Fibroblast of mammary gland (primary cell): Measurements from ENCODE around the gene CARD19.

ENCODE experiments used
- DNase-seq: peaks from one replicate; pipeline ENCODE4 v3.0.0-alpha.2; 2010; ENCODE audit warnings: low read depth
- H3K4me3 ChIP-seq: 2 replicates; pipeline ENCODE4 v1.5.1; 2011; ENCODE audit warnings: low read depth, mild to moderate bottlenecking, low read length, moderate library complexity; ENCODE audit not compliant: control insufficient read depth
- TF ChIP-seq, protein P1 (sequence below): conservative IDR thresholded peaks from 2 replicates; pipeline ENCODE4 v1.5.1; 2011; ENCODE audit warnings: low read depth, low read length, inconsistent platforms; ENCODE audit not compliant: control insufficient read depth, insufficient read depth

CARD19 gene

DNA sequence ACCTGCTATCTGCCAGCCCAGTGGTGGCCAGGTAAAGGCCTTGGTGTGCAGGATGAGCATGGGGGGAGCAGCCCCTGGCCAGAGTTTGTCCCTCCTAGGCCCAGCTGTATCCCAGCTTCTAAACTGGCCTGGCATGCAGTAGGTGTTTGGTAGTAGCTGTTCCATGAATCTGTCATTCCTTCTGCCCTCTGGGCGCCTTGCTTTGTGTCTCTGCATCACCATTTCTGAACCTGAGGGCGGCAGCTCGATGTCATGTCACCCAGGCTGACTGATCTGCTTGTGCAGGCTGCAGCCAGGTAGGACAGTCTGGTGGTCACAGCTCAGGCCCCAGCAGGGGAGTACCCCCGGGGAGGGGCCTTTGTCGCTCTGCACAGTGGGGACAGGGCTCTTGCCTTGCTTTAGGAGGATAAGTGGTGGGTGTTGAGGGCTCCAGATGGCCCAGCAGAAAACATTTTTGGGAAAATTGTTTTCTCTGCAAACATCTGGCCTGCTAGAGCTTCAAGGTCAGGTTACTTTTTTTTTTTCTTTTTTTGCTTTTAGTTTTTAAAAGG is 42.2 kb upstream of the CARD19 start:
- DNase-seq, result no peak
- H3K4me3 ChIP-seq, result no peak overlapping the region
- TF ChIP-seq, protein P1, sequence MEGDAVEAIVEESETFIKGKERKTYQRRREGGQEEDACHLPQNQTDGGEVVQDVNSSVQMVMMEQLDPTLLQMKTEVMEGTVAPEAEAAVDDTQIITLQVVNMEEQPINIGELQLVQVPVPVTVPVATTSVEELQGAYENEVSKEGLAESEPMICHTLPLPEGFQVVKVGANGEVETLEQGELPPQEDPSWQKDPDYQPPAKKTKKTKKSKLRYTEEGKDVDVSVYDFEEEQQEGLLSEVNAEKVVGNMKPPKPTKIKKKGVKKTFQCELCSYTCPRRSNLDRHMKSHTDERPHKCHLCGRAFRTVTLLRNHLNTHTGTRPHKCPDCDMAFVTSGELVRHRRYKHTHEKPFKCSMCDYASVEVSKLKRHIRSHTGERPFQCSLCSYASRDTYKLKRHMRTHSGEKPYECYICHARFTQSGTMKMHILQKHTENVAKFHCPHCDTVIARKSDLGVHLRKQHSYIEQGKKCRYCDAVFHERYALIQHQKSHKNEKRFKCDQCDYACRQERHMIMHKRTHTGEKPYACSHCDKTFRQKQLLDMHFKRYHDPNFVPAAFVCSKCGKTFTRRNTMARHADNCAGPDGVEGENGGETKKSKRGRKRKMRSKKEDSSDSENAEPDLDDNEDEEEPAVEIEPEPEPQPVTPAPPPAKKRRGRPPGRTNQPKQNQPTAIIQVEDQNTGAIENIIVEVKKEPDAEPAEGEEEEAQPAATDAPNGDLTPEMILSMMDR, result no peak

DNA sequence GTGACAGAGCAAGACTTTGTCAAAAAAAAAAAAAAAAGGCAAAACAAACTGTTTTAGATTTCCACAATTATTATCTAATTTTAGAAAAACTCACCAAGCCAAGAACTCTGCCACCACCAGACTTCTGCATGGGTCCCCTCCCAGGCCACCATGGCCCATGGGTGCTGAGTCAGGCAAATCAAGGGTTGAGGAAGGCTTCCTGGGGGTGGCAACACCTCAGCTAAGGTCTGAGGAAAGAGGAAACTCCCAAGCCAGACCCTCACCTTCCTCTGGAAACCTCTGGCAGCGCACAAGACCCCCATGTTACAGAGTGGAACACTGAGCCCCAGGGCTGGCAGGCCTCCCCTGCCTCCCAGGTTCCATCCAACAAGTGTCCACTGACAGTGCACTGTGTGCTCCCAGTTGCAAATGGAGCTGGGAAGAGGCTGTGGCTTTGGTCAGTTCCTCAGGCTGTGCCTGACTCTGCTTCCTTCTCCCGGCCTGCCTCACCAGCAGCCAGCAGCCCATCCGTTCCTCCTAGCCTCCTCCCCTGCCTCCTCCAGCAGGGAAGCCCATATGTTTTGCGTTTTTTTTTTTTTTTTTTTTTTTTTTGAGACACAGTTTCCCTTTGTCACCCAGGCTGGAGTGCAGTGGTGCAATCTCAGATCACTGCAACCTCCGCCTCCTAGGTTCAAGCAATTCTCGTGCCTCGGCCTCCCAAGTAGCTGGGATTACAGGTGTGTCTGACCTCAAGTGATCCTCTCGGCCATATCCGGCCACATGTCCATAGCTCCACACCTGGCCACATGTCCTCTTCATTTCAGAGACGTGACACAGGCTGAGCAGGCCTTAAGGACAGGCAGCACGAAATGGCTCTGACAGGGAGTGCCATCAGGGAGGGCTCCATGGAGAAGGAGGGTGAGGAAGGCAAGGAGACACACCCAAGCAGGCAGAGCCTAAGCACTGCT is 41.0 kb upstream of the CARD19 start:
- no peak overlapping the region for H3K4me3 ChIP-seq
- TF ChIP-seq, protein P1, result no peak
- DNase-seq, result no peak

DNA sequence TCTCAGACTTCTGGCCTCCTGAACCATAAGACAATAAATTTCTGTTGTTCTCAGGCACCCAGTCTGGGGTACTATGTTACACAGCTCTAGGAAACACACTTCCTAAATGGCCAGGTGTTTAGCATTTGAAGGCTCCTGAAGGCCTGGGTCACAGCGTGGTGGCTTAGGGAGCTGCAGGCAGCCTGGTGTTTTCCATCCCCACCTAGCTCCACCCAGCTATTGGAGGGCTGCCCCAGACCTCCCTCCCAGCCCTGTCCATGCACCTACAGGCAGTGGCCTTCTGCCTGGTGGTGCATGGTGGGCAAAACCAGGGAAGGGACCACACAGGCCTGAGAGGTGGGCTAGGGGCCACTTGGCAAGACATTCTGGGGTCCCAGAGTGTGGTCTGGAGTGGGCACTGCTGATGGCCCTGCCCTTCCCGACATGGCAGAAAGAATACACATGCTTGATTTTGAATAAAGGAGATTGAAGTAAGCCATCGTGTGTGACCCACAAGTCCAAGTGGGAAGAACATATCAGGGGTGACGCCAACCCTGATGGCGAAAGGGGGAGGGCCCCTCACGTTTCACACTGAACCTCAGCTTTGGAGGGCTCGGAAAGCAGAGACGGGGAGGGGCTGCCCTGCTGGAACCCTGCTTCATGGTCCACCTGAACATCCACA is 38.8 kb upstream of the CARD19 start:
- TF ChIP-seq, protein P1, result no peak
- no peak for DNase-seq
- no peak overlapping the region for H3K4me3 ChIP-seq

DNA sequence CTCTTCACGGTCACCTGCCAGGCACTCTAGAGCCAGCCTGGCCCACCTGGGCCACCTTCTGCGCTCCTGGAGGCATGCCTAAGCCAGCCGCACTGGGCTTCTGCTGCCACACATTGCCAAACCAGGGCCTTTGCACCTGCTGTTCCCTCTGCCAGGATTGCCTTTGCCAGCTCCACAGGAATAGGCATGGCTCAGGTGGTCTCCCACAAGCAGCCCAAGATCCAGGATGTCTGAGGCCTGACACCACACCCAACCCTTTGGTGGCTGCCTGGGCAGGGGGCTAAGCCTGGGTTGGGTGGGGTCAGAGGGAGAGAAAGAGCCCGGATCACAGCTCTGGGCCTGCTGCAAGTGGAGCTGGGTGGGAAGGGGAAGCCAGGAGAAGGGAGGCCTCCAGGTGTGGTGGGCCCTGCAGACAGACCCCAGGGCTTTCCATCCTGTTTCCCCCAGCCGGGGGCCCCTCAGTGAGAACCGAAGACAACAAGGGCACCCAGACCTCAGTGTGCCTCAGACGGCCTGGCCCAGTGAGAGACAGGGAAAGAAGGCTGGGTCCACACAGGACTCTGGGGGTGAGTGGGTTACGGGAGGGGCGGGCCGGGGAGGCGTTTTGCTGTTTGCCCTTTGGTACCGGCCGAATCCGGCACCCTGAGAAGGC is 38.2 kb upstream of the CARD19 start:
- TF ChIP-seq, protein P1, result no peak
- H3K4me3 ChIP-seq, result no peak overlapping the region
- DNase-seq, result no peak

DNA sequence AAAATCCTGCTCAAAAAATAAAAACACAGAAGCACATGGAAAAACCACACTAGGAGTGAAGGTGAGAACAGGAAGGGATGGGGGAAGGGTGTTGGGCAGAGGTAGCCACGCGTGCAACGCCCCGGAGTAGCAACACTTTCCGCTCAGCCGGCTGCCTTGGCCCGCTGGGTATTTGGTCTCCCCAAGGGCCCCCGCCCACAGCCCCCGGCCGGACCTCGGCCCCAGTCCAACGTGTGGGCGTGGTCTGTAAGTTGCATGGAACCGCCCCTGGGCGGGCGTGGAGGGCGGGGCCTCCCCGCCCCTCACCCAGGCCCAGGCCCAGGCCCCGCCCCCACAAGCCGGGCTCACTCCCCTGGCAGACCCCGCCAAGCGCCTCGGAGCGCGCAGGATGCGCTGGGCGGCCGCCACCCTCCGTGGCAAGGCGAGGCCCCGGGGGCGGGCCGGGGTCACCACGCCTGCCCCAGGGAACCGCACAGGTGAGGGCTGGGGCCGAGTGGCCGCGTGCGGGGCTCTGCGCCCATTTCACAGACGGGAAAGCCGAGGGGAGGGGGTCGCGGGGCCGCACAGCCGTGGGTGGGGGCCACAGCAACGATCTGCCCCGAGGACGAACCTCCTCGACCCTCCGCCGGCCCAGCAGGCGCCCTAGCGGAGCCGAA is 37.5 kb upstream of the CARD19 start, which contains the start of gene SUSD3:
Gene SUSD3 (plus strand): TSS at position 347 of the 656 bp plus-strand sequence. CDS start 42 bp downstream, at position 389.
- peak; percentile 36 for DNase-seq
- TF ChIP-seq, protein P1, result no peak
- H3K4me3 ChIP-seq, result peak within 1 kb of the TSS; percentile 37
